GM18502 (cell line): ENCODE results near the gene C17orf114.

Experiments
- ATAC-seq: cut with Tn5 transposase; IDR thresholded peaks from one replicate; pipeline ENCODE4 v1.9.1; 2021; ENCODE audit warnings: mild to moderate bottlenecking; ENCODE audit not compliant: unreplicated experiment, poor library complexity

Gene C17orf114

DNA sequence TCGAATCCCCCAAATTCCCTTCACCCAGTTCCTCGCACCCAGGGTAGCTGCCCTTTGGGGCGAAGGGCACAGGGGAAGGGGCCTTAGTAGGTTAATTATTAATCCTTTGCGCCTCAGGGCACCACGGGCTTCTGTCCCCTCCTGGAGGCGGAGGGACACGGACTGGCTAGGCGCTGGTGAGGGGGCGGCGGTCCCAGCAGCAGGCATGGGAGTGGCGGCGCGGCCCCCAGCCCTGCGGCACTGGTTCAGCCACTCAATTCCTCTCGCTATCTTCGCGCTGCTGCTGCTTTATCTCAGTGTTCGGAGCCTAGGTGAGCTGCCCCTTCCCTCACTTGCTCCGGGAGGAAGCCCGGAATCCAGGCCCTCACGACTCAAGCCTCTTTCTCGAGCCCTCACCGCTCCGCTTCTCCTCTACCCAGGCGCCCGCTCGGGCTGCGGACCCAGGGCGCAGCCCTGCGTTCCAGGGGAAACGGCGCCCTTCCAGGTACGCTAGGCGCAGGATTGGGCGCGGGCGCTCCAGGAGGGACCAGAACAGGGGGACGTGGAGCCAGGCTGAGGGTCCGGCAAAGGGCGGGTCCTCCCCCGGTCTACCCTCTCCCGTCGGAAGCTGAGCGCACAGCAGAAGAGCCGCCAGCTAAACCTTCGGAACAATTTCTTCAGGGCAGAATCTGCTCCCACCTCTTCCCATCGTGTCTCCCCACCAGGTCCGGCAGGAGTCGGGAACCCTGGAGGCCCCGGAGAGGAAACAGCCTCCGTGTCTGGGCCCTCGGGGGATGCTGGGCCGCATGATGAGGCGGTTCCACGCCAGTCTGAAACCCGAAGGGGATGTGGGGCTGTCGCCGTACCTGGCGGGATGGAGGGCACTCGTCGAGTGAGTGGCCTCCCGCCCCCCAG is 13.1 kb downstream of the C17orf114 start, which contains the start of gene GLTPD2:
TSS of gene GLTPD2 (plus strand) at position 158 of the 894 bp plus-strand sequence. CDS start at position 206, 48 bp downstream.
- ATAC-seq = no peak

DNA sequence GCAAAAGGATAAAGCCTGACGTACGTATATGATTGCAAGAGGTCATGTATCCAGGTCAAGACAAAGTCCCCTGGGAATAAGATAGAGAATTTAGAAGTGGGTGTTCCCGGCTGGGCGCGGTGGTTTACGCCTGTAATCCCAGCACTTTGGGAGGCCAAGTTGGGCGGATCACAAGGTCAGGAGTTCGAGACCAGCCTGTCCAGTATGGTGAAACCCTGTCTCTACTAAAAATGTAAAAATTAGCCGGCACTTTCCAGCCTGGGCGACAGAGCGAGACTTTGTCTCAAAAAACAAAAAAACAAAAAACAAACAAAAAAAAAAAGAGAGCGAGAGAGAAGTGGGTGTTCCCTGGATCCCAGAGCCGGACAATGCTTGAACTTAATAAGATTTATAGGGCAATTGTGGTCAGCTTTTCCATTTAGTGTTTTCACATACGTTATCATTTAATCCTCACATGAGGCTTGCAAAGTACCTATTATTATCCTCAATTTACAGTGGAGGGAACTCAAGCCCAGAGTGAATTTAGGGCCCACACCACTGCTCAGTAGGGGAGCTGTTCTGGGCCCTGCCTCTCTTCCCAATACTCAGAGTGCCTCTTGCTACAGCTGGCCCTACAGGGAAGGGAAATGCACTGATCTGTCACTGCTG is 13.8 kb downstream of the C17orf114 start:
- no peak for ATAC-seq

DNA sequence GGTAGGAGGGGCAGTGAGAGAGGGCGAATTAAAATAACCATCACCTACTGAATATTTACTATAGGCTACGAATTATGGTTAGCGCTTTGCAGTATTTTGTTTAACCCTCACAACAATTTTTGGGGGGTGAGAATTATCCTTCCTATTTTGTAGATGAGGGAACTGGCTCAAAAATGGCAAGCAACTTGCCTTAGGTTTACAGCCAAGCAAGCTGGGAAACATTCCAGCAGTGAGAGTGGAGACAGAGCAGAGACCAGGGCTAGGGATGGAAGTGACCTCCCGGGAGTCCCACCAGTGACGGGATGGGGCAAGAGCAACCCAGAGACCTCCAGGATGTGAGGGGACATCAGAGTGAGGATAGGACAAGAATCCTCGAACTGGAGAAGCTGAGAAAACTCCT is 15.6 kb downstream of the C17orf114 start:
- no peak for ATAC-seq

DNA sequence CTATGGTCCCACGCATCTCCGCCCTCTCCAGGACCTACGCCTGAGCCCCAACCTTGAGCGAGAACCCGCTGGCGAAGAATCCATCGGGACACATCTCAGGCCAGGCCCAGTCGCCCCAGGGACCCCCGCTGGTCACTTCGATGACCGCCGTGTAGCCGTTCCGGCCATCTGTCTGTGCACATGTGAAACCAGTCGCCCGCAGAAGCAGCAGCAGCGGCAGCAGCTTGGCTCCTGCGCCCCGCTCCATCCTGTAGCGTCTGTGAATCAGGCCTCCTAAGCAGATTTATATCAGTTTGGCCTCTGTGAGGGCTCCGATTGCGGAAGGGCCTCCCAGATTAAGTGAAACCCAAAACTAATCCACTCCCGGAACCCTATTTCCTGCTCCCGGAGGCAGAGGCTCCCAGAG is 16.0 kb downstream of the C17orf114 start, which contains the start of gene VMO1:
TSS of gene VMO1 (minus strand) at position 259 of the 406 bp plus-strand sequence. CDS start at position 247, 12 bp downstream.
- no peak for ATAC-seq

DNA sequence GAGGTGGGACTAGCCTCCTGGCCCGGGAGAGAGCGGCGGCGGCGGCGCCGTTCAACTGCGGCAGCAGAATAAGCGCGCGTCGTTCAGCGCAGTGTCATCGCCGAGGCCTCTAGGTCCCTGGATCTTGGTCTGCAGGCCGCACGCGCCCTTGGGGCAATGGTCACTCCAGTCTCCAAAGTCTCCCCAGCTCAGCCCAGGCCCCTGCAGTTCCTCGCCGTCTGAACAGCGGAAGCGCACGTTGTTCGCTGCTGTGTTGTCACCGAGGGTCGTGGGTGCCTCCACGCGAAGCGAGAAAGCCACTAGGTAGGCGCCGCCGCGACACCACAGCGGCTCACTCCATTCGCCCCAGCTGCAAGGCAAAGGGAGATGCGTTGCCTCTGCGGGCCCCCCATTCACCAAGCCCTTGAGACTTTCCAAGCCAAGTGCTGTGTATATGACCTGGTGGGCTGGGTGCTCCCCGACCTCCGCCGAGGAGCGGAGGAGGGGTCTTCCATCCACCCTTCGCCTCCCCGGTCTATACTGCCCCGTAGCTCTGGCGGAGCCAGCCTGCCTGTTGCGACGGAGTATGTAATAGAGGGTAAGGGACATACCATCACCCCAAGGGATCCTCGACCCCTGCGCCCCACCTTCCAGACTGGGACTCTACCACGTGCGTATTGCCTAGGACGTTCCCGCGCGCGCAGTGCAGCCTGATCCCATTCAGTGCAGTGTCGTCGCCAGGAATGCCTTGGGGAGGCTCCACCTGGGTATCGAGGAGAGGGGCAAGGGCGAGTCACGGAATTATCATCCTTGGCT is 16.6 kb downstream of the C17orf114 start:
- ATAC-seq = no peak

DNA sequence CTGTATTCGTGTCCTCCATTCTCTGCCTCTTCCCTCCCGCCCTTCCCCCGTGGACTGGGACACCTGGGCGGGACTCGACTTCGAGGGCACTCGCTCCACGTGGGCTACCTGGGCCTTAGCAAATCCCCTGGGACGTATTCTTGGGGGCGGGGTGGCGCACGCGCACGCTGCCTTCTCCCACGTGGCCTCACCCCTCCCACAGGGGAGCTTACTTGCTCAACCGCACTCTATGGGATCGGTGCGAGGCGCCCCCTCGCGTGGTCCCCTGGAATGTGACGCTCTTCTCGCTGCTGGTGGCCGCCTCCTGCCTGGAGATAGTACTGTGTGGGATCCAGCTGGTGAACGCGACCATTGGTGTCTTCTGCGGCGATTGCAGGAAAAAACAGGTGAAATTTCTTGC is 19.5 kb downstream of the C17orf114 start:
- ATAC-seq = no peak

DNA sequence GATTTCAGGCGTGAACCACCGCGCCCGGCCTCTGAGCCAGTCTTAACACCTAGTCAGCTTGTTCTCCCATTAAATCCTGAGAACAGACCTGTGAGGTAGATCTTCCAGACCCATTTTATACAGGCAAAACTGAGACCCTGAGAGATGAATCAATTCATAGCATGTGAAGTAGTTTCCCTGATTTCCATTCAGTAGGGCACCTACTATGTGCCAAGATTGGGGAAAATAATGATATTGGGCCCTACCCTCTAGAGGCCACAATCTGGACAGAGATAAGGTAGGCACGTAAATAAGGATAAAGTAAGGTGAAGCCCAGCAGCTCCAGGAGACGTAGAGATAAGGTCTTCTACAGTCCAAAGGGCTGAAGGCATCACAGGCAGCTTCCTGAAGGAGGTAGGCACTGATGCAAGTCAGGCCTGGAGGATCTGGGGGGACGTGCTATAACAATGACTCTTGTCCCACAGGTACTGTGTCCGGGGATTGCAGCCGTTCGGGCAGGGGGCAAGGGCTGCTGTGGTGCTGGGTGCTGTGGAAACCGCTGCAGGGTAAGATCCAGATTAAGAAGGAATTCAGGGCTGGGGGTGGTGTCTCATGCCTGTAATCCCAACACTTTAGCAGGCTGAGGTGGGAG is 21.7 kb downstream of the C17orf114 start:
- ATAC-seq = no peak

DNA sequence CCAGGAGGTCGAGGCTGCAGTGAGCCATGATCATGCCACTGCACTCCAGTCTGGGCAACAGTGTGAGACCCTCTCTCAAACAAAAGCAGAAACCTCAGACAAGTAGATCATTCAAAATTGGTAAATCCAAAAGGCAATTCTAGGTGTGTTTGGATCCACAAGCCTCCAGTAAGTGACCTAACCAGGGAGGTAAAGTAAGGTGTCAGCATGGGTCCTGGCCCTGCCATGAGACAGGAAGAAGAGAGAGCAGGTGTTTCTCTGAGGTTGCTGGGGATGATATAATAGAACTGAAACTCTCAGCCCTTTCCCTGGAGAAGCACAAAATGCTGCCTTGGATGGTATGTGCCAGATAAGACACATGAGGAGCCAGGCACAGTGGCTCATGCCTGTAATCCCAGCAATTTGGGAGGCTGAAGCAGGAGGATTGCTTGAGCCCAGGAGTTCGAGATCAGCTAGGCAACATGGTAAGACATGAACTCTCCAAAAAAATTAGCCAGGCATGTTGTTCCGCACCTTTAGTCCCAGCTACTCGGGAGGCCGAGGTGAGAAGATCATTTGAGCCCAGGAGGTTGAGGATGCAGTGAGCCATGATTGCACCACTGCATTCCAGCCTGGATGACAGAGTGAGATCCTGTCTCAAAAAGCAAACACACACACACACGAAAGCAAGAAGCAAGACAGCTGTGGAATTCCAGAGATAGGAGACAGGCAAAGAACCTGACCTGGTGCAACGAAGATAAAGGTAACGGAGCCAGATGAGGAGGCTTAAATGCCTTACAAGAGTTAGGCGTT is 24.0 kb downstream of the C17orf114 start:
- no peak for ATAC-seq

DNA sequence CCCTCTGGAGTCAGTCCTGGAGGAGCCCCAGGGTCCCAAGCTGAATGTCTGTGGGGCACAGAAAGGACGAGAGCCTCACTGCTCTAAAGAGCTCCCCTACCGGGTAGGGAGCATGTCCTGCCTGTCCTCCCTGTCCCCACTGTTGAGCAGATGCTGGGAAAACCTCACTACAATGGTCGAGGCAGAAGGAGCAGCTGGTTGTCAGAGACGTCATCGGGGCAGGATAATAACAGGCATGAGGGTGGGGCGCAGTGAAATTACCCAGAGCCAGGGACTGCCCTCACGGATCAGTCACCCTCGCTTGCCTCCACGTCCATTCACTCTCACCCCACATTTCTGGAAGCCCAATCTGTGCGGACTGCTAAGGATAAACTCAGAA is 29.9 kb downstream of the C17orf114 start:
- ATAC-seq = no peak

DNA sequence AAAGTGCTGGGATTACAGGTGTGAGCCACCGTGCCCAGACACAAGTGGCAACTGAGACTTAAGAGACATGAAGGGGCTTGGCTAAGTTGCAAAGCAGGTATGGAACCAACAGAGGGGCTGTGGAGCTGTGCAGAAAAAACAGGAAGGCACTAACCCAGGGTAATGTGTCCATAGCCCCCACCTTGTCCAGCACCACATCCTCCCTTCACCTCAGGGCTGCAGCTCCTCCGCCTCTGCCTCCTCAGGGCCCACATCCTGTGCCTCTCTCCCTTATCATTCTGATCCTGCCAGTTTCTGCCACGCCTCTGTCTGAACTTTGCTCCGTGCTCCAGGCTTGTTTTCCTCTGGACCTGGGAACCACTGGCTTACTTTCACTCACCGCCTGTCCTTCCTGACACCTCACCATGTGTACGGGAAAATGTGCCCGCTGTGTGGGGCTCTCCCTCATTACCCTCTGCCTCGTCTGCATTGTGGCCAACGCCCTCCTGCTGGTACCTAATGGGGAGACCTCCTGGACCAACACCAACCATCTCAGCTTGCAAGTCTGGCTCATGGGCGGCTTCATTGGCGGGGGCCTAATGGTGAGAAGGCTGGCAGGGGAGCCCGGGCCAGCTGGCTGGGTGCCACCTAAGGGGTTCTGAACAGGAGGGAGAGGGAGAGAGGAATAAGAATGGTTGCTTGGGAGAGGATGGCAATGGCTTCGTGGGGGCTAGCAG is 30.5 kb downstream of the C17orf114 start, which contains the start of gene TM4SF5:
TSS of gene TM4SF5 (plus strand) at position 368 of the 716 bp plus-strand sequence. CDS start at position 405, 37 bp downstream.
- ATAC-seq = no peak

DNA sequence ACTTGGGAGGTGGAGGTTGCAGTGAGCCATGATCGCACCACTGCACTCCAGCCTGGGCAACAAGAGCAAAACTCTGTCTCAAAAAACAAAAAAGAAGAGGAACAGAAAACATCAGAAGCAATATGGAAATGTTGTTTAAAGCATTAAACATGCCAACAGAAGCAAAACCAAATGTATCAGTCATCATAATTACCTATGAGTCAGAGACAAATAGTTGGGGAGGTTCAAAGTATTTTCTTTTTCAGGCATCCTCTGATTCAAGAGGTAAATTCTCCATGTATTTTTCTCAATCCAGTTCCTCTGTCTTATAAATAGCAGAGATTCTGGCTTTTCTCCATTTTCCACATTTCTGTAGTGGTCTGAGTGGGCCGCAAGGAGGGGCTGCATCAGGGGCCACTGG is 32.5 kb downstream of the C17orf114 start:
- ATAC-seq = no peak

DNA sequence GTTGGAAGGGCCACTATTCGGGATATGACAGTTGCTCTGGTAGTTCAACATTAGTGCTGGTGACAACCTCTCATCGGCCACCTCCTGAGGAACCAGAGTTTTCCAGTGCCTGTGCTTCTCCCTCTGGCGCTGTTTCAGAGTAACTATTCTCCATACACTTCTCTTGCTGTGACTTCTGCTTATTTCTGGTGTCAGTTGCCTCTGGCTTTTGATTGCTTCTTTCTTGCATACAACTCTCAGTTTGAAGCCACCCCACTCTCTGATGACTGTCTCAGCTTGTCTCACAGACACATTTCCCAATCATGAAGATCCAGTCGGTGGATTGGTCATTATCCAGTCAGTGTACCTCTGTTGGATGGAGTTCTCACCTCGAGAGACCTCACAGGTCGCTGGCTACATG is 33.8 kb downstream of the C17orf114 start:
- no peak for ATAC-seq

DNA sequence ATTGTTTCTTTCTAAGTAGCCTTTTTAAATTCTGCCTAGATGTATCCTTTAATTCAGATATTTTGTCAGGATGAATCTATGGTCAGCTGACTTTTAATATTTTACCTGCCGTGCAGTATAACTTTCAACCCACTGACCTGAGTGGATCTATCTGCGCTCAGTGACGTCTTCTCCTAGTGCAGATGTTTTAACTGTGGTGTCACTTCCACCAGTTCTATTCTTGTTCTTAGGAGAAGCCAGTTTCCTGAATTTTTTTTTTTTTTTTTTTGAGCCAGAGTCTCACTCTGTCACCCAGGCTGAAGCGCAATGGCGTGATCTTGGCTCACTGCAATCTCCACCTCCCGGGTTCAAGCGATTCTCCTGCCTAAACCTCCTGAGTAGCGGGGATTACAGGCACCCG is 35.4 kb downstream of the C17orf114 start:
- ATAC-seq = no peak

DNA sequence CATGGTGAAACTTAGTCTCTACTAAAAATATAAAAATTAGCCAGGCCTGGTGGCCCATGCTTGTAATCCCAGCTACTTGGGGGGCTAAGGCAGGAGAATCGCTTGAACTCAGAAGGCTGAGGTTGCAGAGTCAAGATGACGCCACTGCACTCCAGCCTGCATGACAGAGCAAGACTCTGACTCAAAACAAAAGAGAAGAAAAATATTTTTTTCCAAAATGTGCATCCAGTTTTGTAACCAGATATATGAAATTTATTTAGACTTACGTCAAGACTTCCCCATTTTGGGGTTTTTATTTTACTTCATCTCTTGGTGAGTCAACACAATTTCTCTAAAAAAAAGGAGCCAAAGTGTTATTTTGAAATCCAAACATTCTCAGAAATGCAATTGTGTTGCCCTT is 35.9 kb downstream of the C17orf114 start:
- ATAC-seq = no peak

DNA sequence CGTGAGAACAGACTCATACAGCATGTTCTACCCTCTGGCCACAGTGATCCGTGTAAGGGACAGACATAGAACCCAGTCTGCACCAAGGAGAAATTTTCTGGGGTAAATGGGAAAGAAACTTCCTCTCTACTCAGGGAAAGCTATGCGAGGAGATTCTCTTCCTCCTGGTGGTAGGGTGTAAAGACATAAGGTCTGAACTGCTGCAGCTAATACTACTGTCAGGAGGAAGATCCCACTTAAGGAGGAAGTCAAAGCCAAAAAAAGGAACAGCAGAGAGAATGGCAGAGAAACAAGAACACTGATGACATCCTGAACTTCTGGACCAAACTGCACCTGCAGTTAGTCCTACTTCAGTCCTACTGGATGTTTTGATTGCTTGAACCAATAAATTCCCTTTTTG is 37.5 kb downstream of the C17orf114 start:
- no peak for ATAC-seq

DNA sequence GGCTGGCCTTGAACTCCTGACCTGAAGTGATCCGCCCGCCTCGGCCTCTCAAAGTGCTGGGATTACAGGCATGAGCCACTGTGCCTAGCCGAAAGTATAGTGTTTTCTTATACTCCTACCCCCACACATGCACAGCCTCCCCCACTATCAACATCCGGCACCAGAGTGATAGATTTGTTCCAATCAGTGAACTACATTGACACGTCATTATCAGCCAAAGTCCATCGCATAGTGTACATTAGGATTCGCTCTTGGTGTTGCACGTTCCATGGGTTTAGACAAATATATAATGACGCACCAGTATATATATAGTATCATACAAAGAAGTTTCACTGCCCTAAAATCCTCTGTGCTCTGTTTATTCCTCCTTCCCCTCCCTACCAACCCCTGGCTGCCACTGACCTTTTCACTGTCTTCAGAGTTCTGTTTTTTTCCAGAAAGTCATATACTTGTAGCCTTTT is 42.3 kb downstream of the C17orf114 start:
- ATAC-seq = no peak

DNA sequence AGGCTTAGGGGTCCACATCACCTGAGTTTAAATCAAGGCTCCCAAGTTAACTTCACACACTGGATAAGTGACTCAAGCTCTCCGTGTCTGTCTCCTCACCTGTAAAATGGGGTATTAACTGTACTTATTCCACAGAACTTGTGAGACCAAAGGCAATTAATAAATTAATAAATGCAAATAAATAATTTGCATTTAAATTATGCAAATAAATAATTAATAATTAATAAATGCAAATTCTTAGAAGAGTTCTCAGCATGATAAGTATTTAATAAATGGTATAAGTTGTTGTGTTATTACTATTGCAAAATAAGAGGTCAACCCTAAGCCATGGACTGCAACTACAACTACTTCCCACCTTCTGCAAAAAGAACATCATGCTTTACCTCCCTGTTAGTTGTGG is 48.7 kb downstream of the C17orf114 start:
- no peak for ATAC-seq

DNA sequence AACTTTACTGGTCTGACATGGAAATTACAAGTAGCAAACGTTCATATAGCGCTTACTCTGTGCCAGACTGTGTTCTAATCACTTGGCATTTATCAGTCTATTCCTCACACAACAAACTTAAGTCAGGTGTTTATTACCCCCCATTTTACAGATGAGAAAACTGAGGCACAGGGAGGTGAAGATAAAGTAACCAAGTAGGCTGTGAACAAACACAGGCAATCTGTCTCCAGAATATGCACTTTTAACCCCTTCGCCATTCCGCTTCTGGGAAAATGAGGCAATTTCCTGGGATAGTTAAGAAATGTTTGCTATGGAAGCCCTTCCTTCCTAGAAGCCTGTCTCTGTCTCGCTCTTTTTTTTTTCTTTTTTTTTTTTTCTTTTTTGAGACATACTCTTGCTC is 50.2 kb downstream of the C17orf114 start:
- no peak for ATAC-seq
